HEK293 (cell line): ENCODE data around the gene MRTFA.

ENCODE experiments used
- CTCF ChIA-PET: fragments of 350-600 bp; formaldehyde crosslinking; extraction: SDS; loops from one replicate; lab custom pipeline; 2021; ENCODE audit warnings: antibody characterized with exemption; lab: Yijun Ruan, JAX
- POLR2A ChIA-PET: fragments of 300-600 bp; formaldehyde crosslinking; extraction: SDS; loops from one replicate; lab custom pipeline; 2020; ENCODE audit warnings: antibody characterized with exemption, inconsistent platforms; lab: Yijun Ruan, JAX
- H3K27ac ChIP-seq: fragments of 200-500 bp; sonication (Bioruptor generic); 2 replicates; pipeline ENCODE4 v1.5.1; 2014; ENCODE audit warnings: low read depth, low read length, control low read depth, inconsistent platforms; ENCODE audit errors: extremely low read depth
- H3K36me3 ChIP-seq, 2 experiments: fragments of 200-500 bp in 1 of 2; sonication (Bioruptor generic) in 1 of 2; 1 replicate in 1 of 2; 2 replicates in 1 of 2; pipeline ENCODE4 v1.5.1; 2014 to 2017; ENCODE audit warnings: inconsistent platforms in 2 of 2, low read length in 2 of 2; ENCODE audit not compliant: control insufficient read depth in 2 of 2, insufficient read depth in 1 of 2
- H3K4me1 ChIP-seq: fragments of 200-500 bp; sonication (Bioruptor generic); 2 replicates; pipeline ENCODE4 v1.5.1; 2014; ENCODE audit warnings: mild to moderate bottlenecking, low read length, inconsistent platforms; ENCODE audit not compliant: control insufficient read depth, insufficient read depth
- H3K4me3 ChIP-seq: 2 replicates; pipeline ENCODE4 v1.5.1; 2011; ENCODE audit warnings: low read depth, mild to moderate bottlenecking, control low read depth, low read length, moderate library complexity
- H3K9me3 ChIP-seq: fragments of 200-500 bp; sonication (Bioruptor generic); 2 replicates; pipeline ENCODE4 v1.5.1; 2014; ENCODE audit warnings: low read depth, low read length, inconsistent platforms; ENCODE audit not compliant: control insufficient read depth, insufficient read depth
- EGR2 ChIP-seq: fragments of 450-650 bp; formaldehyde crosslinking; IDR thresholded peaks from 2 replicates; pipeline ENCODE4 v1.5.1; 2016; ENCODE audit warnings: low read depth, missing biosample characterization, missing genetic modification characterization
- GFI1B ChIP-seq: fragments of 450-650 bp; formaldehyde crosslinking; IDR thresholded peaks from 2 replicates; pipeline ENCODE4 v1.5.1; 2016; ENCODE audit warnings: missing biosample characterization, missing genetic modification characterization
- HIC1 ChIP-seq: fragments of 450-650 bp; formaldehyde crosslinking; IDR thresholded peaks from 2 replicates; pipeline ENCODE4 v1.5.1; 2016; ENCODE audit warnings: missing biosample characterization, missing genetic modification characterization
- KLF1 ChIP-seq: fragments of 450-650 bp; formaldehyde crosslinking; IDR thresholded peaks from 2 replicates; pipeline ENCODE4 v1.5.1; 2016; ENCODE audit warnings: missing biosample characterization, missing genetic modification characterization
- PRDM1 ChIP-seq: fragments of 450-650 bp; formaldehyde crosslinking; IDR thresholded peaks from 2 replicates; pipeline ENCODE4; 2016; ENCODE audit warnings: missing biosample characterization, missing genetic modification characterization
- PRDM6 ChIP-seq: fragments of 450-650 bp; formaldehyde crosslinking; IDR thresholded peaks from 2 replicates; pipeline ENCODE4 v1.5.1; 2017; ENCODE audit warnings: missing biosample characterization, missing genetic modification characterization
- ZBTB1 ChIP-seq: fragments of 450-650 bp; formaldehyde crosslinking; IDR thresholded peaks from 2 replicates; pipeline ENCODE4 v1.5.1; 2016; ENCODE audit warnings: missing biosample characterization, missing genetic modification characterization
- ZBTB17 ChIP-seq: fragments of 450-650 bp; formaldehyde crosslinking; IDR thresholded peaks from 2 replicates; pipeline ENCODE4 v1.5.1; 2016; ENCODE audit warnings: missing biosample characterization, missing genetic modification characterization
- ZEB2 ChIP-seq: fragments of 450-650 bp; formaldehyde crosslinking; IDR thresholded peaks from 2 replicates; pipeline ENCODE4 v1.5.1; 2016; ENCODE audit warnings: missing biosample characterization, missing genetic modification characterization
- ZNF423 ChIP-seq: fragments of 450-650 bp; formaldehyde crosslinking; IDR thresholded peaks from 2 replicates; pipeline ENCODE4 v1.5.1; 2016; ENCODE audit warnings: missing biosample characterization, missing genetic modification characterization
- ZNF48 ChIP-seq: fragments of 450-650 bp; formaldehyde crosslinking; IDR thresholded peaks from 2 replicates; pipeline ENCODE4 v1.5.1; 2016; ENCODE audit warnings: missing biosample characterization, missing genetic modification characterization
- ZNF610 ChIP-seq: fragments of 450-650 bp; formaldehyde crosslinking; IDR thresholded peaks from 2 replicates; pipeline ENCODE4 v1.5.1; 2016; ENCODE audit warnings: missing biosample characterization, missing genetic modification characterization, borderline replicate concordance
- ZNF626 ChIP-seq: fragments of 450-650 bp; sonication (Bioruptor Pico); formaldehyde crosslinking; IDR thresholded peaks from 2 replicates; pipeline ENCODE4 v1.5.1; 2018; ENCODE audit warnings: missing biosample characterization, missing genetic modification characterization, inconsistent platforms
- ZNF830 ChIP-seq: fragments of 450-650 bp; IDR thresholded peaks from 2 replicates; pipeline ENCODE4 v1.5.0; 2018; ENCODE audit warnings: missing biosample characterization, missing genetic modification characterization, low read depth, mild to moderate bottlenecking, moderate library complexity
- TF ChIP-seq, protein P1 (sequence below): fragments of 450-650 bp; formaldehyde crosslinking; conservative IDR thresholded peaks from 2 replicates; pipeline ENCODE4 v1.5.1; 2016; ENCODE audit warnings: low read depth, missing biosample characterization, missing genetic modification characterization
- TF ChIP-seq, protein P2 (sequence below): fragments of 450-650 bp; formaldehyde crosslinking; IDR thresholded peaks from 2 replicates; pipeline ENCODE4 v1.5.1; 2016; ENCODE audit warnings: missing biosample characterization, missing genetic modification characterization, low read depth

MRTFA gene

DNA sequence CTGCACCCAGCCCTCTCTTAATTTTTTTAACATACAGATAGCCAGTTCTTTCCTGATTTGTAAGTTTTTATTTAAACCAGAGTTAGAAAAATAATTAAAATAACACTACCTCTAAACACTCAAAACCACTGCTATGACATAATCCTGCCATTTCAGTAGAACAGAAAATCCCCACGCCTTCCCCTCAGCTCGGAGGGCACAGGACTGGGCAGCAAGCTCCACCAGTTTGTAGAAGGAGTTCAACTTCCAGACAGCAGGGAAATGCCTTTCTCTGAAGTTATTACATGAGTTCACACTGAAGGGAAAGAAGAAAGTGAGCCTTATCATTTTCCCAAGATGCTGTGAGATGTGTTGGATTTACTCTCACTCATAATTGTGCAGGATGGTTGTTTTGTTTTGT lies 114.4 kb downstream of the MRTFA start:
- no peak overlapping the region for H3K4me3 ChIP-seq
- CTCF ChIA-PET, result no interaction called here
- no peak overlapping the region for H3K27ac ChIP-seq

DNA sequence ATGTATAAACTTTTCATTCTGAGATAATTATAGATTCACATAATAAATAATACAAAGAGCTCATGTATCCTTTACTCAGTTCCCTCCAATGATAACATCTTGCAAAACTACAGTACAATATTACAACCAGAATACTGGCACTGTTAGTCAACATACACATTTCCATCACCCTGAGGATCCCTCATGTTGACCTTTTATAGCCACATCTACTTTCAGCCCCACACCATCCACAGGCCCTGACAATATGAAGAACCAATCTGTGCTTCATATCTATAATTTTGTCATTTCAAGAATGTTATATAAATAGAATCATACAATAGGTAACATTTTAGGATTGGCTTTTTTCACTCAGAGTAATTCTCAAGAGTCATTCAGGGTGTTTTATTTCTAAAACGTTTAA lies 115.5 kb downstream of the MRTFA start:
- H3K36me3 ChIP-seq, result peaks cover 0 to 4% of the 10 kb centered on the region in 2 experiments; a peak in 1 of 3 replicates
- no peak overlapping the region for H3K4me3 ChIP-seq
- H3K9me3 ChIP-seq, result no peaks in the 10 kb centered on the region
- POLR2A ChIA-PET, result no interaction called here
- CTCF ChIA-PET, result interaction anchor here (0.7 to 1.3 kb wide), 5 partner anchors 9 to 125 kb away, joined by 3 to 4 read pairs (median 4); no protein-coding TSS in a partner anchor
- peaks cover 9% of the 10 kb centered on the region; the same call in 1 of the 2 replicates for H3K4me1 ChIP-seq
- H3K27ac ChIP-seq, result no peak overlapping the region
- TF ChIP-seq, protein P1, sequence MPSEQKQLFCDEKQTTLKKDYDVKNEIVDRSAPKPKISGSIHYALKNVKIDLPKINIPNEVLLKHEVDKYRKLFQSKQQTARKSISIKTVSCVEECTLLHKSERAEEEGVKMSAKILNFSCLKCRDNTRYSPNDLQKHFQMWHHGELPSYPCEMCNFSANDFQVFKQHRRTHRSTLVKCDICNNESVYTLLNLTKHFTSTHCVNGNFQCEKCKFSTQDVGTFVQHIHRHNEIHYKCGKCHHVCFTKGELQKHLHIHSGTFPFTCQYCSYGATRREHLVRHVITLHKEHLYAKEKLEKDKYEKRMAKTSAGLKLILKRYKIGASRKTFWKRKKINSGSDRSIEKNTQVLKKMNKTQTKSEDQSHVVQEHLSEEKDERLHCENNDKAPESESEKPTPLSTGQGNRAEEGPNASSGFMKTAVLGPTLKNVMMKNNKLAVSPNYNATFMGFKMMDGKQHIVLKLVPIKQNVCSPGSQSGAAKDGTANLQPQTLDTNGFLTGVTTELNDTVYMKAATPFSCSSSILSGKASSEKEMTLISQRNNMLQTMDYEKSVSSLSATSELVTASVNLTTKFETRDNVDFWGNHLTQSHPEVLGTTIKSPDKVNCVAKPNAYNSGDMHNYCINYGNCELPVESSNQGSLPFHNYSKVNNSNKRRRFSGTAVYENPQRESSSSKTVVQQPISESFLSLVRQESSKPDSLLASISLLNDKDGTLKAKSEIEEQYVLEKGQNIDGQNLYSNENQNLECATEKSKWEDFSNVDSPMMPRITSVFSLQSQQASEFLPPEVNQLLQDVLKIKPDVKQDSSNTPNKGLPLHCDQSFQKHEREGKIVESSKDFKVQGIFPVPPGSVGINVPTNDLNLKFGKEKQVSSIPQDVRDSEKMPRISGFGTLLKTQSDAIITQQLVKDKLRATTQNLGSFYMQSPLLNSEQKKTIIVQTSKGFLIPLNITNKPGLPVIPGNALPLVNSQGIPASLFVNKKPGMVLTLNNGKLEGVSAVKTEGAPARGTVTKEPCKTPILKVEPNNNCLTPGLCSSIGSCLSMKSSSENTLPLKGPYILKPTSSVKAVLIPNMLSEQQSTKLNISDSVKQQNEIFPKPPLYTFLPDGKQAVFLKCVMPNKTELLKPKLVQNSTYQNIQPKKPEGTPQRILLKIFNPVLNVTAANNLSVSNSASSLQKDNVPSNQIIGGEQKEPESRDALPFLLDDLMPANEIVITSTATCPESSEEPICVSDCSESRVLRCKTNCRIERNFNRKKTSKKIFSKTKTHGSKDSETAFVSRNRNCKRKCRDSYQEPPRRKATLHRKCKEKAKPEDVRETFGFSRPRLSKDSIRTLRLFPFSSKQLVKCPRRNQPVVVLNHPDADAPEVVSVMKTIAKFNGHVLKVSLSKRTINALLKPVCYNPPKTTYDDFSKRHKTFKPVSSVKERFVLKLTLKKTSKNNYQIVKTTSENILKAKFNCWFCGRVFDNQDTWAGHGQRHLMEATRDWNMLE (tag by site-specific recombination), result no peak
- TF ChIP-seq ZNF48 (tag by site-specific recombination) (no peak), ZNF610 (no peak), GFI1B (tag by site-specific recombination) (no peak), ZNF423 (tag by site-specific recombination) (no peak), EGR2 (no peak), ZEB2 (tag by site-specific recombination) (no peak), ZBTB17 (no peak), HIC1 (tag by site-specific recombination) (no peak), ZBTB1 (tag by site-specific recombination) (no peak), PRDM6 (tag by site-specific recombination) (no peak), ZNF626 (no peak), KLF1 (tag by site-specific recombination) (no peak)
- TF ChIP-seq, protein P2, sequence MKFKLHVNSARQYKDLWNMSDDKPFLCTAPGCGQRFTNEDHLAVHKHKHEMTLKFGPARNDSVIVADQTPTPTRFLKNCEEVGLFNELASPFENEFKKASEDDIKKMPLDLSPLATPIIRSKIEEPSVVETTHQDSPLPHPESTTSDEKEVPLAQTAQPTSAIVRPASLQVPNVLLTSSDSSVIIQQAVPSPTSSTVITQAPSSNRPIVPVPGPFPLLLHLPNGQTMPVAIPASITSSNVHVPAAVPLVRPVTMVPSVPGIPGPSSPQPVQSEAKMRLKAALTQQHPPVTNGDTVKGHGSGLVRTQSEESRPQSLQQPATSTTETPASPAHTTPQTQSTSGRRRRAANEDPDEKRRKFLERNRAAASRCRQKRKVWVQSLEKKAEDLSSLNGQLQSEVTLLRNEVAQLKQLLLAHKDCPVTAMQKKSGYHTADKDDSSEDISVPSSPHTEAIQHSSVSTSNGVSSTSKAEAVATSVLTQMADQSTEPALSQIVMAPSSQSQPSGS (tag by site-specific recombination), result no peak

More for the DNA sequence above, 114.4 kb downstream of the MRTFA start:
- Histone ChIP-seq H3K36me3 (peaks cover 0 to 4% of the 10 kb centered on the region in 2 experiments; a peak in 1 of 3 replicates), H3K4me1 (peaks cover 9% of the 10 kb centered on the region; the same call in 1 of the 2 replicates)
- TF ChIP-seq PRDM1 (0 out of 2 replicates have a peak, but pooled peaks have one; percentile 42), ZNF830 (no peak)
- TF ChIP-seq, all 188 proteins: peak for 1
- H3K9me3 ChIP-seq, result no peaks in the 10 kb centered on the region
- POLR2A ChIA-PET, result no interaction called here
